Measurements from ENCODE around the gene LEF1.

DNA sequence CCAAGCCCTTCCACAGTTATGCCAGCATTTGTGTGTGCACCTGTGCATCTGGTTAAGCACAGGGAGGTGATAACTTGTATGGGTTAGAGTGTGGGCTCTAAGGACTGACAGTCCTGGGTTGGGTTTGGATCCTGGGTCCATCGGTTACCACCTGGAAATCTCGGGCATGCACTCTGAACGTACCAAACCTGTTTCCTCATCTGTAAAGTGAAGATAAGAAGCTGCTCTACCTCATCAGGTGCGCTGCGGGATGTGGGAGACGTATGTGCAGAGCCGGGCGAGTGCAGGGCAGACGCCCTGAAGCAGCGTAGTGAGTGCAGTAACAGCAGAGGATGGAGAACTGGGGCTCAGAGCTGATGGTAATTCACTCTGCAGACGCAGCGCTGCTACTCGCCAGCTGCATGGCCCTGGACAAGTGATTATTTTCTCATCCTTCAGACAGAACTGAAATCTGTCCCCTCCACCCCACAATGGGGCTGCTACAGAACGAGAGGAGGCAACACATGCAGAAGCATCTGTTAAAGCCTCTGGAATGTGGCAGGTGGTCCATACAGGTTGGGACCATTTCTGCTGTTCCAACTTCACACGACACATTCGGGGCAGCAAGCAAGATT lies 114.6 kb downstream of the LEF1 start:
- TF ChIP-seq, protein P1, sequence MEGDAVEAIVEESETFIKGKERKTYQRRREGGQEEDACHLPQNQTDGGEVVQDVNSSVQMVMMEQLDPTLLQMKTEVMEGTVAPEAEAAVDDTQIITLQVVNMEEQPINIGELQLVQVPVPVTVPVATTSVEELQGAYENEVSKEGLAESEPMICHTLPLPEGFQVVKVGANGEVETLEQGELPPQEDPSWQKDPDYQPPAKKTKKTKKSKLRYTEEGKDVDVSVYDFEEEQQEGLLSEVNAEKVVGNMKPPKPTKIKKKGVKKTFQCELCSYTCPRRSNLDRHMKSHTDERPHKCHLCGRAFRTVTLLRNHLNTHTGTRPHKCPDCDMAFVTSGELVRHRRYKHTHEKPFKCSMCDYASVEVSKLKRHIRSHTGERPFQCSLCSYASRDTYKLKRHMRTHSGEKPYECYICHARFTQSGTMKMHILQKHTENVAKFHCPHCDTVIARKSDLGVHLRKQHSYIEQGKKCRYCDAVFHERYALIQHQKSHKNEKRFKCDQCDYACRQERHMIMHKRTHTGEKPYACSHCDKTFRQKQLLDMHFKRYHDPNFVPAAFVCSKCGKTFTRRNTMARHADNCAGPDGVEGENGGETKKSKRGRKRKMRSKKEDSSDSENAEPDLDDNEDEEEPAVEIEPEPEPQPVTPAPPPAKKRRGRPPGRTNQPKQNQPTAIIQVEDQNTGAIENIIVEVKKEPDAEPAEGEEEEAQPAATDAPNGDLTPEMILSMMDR (IDR thresholded peaks at IDR 0.05) = no peak
- TF ChIP-seq POLR2A (IDR thresholded peaks at IDR 0.05) (no peak), POLR2AphosphoS5 (IDR thresholded peaks at IDR 0.05) (no peak)
